ENCODE data around the gene NT5C3B.

DNA sequence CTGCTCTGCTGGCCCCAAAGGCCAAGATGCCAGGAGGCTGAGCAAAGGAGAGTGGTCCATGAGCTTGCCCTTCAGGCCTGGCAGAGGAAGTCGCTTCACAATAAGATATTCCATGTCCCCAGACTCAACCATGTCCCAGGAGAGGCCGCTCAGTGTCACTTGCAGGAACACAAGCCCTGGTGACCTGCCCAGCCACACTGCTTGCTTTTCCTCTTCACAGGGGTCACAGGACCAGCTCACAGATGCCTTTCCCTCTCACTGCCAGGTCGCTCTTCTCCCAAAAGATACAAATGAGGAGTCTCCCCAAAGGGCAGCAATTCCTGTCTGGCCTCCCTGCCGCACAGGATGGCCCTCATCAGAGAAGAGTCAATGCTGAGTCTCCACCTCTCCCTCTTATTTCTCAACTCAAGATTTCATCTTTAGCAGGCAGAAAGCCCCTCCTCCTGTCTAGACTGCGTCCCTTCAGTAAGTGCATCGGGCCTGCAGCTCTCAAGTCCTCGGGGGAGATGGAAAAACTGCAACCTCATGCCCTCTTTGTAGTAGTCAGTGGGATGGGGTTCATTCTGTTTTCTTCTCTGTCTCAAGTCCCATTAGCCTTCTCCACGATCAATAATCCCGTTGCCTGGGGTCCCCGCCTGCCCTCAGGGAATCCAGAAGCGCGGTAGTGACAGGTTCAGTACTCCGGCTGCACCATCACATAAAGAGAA lies 54.5 kb downstream of the NT5C3B start:
- TF ChIP-seq, protein P1, sequence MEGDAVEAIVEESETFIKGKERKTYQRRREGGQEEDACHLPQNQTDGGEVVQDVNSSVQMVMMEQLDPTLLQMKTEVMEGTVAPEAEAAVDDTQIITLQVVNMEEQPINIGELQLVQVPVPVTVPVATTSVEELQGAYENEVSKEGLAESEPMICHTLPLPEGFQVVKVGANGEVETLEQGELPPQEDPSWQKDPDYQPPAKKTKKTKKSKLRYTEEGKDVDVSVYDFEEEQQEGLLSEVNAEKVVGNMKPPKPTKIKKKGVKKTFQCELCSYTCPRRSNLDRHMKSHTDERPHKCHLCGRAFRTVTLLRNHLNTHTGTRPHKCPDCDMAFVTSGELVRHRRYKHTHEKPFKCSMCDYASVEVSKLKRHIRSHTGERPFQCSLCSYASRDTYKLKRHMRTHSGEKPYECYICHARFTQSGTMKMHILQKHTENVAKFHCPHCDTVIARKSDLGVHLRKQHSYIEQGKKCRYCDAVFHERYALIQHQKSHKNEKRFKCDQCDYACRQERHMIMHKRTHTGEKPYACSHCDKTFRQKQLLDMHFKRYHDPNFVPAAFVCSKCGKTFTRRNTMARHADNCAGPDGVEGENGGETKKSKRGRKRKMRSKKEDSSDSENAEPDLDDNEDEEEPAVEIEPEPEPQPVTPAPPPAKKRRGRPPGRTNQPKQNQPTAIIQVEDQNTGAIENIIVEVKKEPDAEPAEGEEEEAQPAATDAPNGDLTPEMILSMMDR (conservative IDR thresholded peaks at IDR 0.05; ENCODE audit: low read depth, low read length): no peak
- TF ChIP-seq EZH2phosphoT487 (IDR thresholded peaks at IDR 0.05; ENCODE audit: borderline replicate concordance, low read length) (no peak), EZH2 (IDR thresholded peaks at IDR 0.05; ENCODE audit: low read length, unreplicated experiment) (no peak)
